Sciatic nerve (tissue), 2 donors: ENCODE results near the gene KRT33B. TPM values are rescaled to one million over a fixed set of nuclear protein-coding genes. Genes with fewer than 3 reads are reported as not detected.

Experiments
- ATAC-seq: fragments of 200-7000 bp; cut with Tn5 transposase; one replicate; pipeline ENCODE4 v1.9.1; 2020; ENCODE audit warnings: mild to moderate bottlenecking, moderate library complexity
- DNase-seq: peaks from one replicate; pipeline ENCODE4 v3.0.0-alpha.2; 2020; ENCODE audit warnings: low spot score
- intact Hi-C: fragments of 100-400 bp; cut with DNase I; formaldehyde crosslinking; loops from one replicate; pipeline ENCODE4 v1.14.2; 2022
- total RNA-seq: library from RNA; stranded (reverse); fragmentation: NEBNext Ultra II Directional; extraction: Animal tissue kit (Norgen Biotek cat#: 25700); gene quantifications from one replicate; pipeline ENCODE4 v1.2.1, GENCODE V29; 2021
- donor health status: DM: no; HTN: no; CAD: no.
- donor health status: DM: no; HTN: no; CAD: no.

Gene KRT33B
- total RNA-seq = not detected

- intact Hi-C loops = no loop called here
- no peak for ATAC-seq
These were observed at the start of gene KRT33B for GRCh38 chr17:41369713-41370112. Gene KRT33B (minus strand): TSS chr17:41369813. CDS start chr17:41369750, 63 bp downstream.

GRCh38 chr17:41418116-41418860, 48.7 kb upstream of the KRT33B start:
- DNase-seq (no peak), ATAC-seq (no peak)
- intact Hi-C loops = no loop called here

More at GRCh38 chr17:41369713-41370112, at the start of gene KRT33B:
- no peak for DNase-seq

GRCh38 chr17:41417576-41418015, 48.0 kb upstream of the KRT33B start:
- DNase-seq (no peak), ATAC-seq (no peak)
- intact Hi-C loops = no loop called here

GRCh38 chr17:41417127-41417526, 47.5 kb upstream of the KRT33B start:
- DNase-seq (no peak), ATAC-seq (no peak)
- intact Hi-C loops = no loop called here

- intact Hi-C loops = no loop called here
- ATAC-seq (peak; percentile 62), DNase-seq (no peak)
These were observed 46.9 kb upstream of the KRT33B start for GRCh38 chr17:41416479-41416878.

GRCh38 chr17:41415833-41416335, 46.3 kb upstream of the KRT33B start:
- intact Hi-C loops = no loop called here
- DNase-seq (no peak), ATAC-seq (peak; percentile 97)

- peak; percentile 51 for ATAC-seq
- no peak for DNase-seq
- intact Hi-C loops = no loop called here
These were observed 45.8 kb upstream of the KRT33B start for GRCh38 chr17:41415411-41415810.

GRCh38 chr17:41413982-41414381, 44.4 kb upstream of the KRT33B start:
- intact Hi-C loops = no loop called here
- DNase-seq (no peak), ATAC-seq (no peak)

GRCh38 chr17:41413353-41413957, 43.8 kb upstream of the KRT33B start:
- intact Hi-C loops = no loop called here
- DNase-seq (no peak), ATAC-seq (no peak)

- intact Hi-C loops = no loop called here
- DNase-seq (no peak), ATAC-seq (no peak)
These were observed 41.6 kb upstream of the KRT33B start for GRCh38 chr17:41411072-41411840.

GRCh38 chr17:41407226-41407625, 37.6 kb upstream of the KRT33B start:
- intact Hi-C loops = no loop called here
- no peak for ATAC-seq
- DNase-seq = no peak

GRCh38 chr17:41406205-41406604, 36.6 kb upstream of the KRT33B start:
- intact Hi-C loops = no loop called here
- ATAC-seq = no peak
- DNase-seq = no peak

GRCh38 chr17:41404024-41404671, 34.5 kb upstream of the KRT33B start:
- intact Hi-C loops = no loop called here
- no peak for DNase-seq
- peak; percentile 70 for ATAC-seq

- ATAC-seq = no peak
- intact Hi-C loops = no loop called here
- DNase-seq = no peak
These were observed 33.9 kb upstream of the KRT33B start for GRCh38 chr17:41403404-41404023.

- DNase-seq (no peak), ATAC-seq (no peak)
- intact Hi-C loops = no loop called here
These were observed 32.5 kb upstream of the KRT33B start for GRCh38 chr17:41402161-41402560.

GRCh38 chr17:41396996-41397660, 27.5 kb upstream of the KRT33B start, which contains the start of gene KRT31:
Gene KRT31 (minus strand): TSS chr17:41397608. CDS start chr17:41397539, 69 bp downstream.
- DNase-seq = no peak
- intact Hi-C loops = no loop called here
- ATAC-seq = no peak

- intact Hi-C loops = no loop called here
- DNase-seq (no peak), ATAC-seq (no peak)
These were observed 26.7 kb upstream of the KRT33B start for GRCh38 chr17:41396340-41396739.

GRCh38 chr17:41395611-41396010, 26.0 kb upstream of the KRT33B start:
- no peak for ATAC-seq
- intact Hi-C loops = no loop called here
- no peak for DNase-seq
